PC-3 (cell line): Measurements from ENCODE around the gene LTB. TPM values are rescaled to one million over a fixed set of nuclear protein-coding genes. Genes with fewer than 3 reads are reported as not detected.

ENCODE experiments used
- ATAC-seq: fragments of 200-7000 bp; cut with Tn5 transposase; 2 replicates; pipeline ENCODE4 v1.9.1; 2020; ENCODE audit warnings: mild to moderate bottlenecking, moderate library complexity
- BruUV-seq: library from RNA; stranded (reverse); fragments of 400-500 nt; replicated peaks from 2 replicates; lab custom pipeline; 2021; lab: Mats Ljungman, UMichigan
- CTCF ChIA-PET: fragments of 300-600 bp; sonication (Branson Sonifier 250); formaldehyde crosslinking; loops from one replicate; lab custom pipeline; 2022; ENCODE audit warnings: antibody characterized with exemption; lab: Charles Lee
- POLR2A ChIA-PET: fragments of 300-600 bp; sonication (Branson Sonifier 250); formaldehyde crosslinking; loops from one replicate; lab custom pipeline; 2022; ENCODE audit warnings: antibody characterized with exemption; ENCODE audit not compliant: unreplicated experiment; lab: Charles Lee
- DNase-seq: peaks from one replicate; pipeline ENCODE4 v3.0.0-alpha.2; 2015
- H2AFZ ChIP-seq: fragments of 300-600 bp; sonication (generic); 2 replicates; pipeline ENCODE4 v1.6.0; 2016; ENCODE audit warnings: antibody characterized with exemption, low read length
- H3F3A ChIP-seq: fragments of 300-600 bp; sonication (generic); one replicate; pipeline ENCODE4 v1.6.0; 2017; ENCODE audit warnings: antibody characterized with exemption, low read length, control low read depth, mild to moderate bottlenecking; ENCODE audit not compliant: unreplicated experiment
- H3K27ac ChIP-seq: fragments of 300-600 bp; sonication (generic); 2 replicates; pipeline ENCODE4 v1.5.1; 2016; ENCODE audit warnings: mild to moderate bottlenecking, low read length
- H3K27me3 ChIP-seq: fragments of 300-600 bp; sonication (generic); 2 replicates; pipeline ENCODE4 v1.6.1; 2016; ENCODE audit warnings: low read length, mixed read lengths
- H3K36me3 ChIP-seq: fragments of 300-600 bp; sonication (generic); 2 replicates; pipeline ENCODE4 v1.6.1; 2016; ENCODE audit warnings: low read depth, mixed run types, low read length, mixed read lengths
- H3K4me1 ChIP-seq: fragments of 300-600 bp; sonication (generic); 2 replicates; pipeline ENCODE4 v1.5.1; 2016; ENCODE audit warnings: low read length; ENCODE audit not compliant: insufficient read depth
- H3K4me2 ChIP-seq: fragments of 300-600 bp; sonication (generic); 2 replicates; pipeline ENCODE4 v1.6.0; 2016; ENCODE audit warnings: low read length
- H3K4me3 ChIP-seq: fragments of 300-600 bp; sonication (generic); 2 replicates; pipeline ENCODE4 v1.5.1; 2016; ENCODE audit warnings: mild to moderate bottlenecking, low read length, mixed read lengths
- H3K79me2 ChIP-seq: fragments of 300-600 bp; sonication (generic); 2 replicates; pipeline ENCODE4 v1.6.1; 2017; ENCODE audit warnings: low read length, mixed read lengths
- H3K9ac ChIP-seq: fragments of 300-600 bp; sonication (generic); 2 replicates; pipeline ENCODE4 v1.6.0; 2016; ENCODE audit warnings: mild to moderate bottlenecking, low read length
- H3K9me2 ChIP-seq: fragments of 300-600 bp; sonication (generic); replicated peaks from 2 replicates; pipeline ENCODE4 v1.6.1; 2016; ENCODE audit warnings: mixed run types, low read length, mixed read lengths
- H3K9me3 ChIP-seq: fragments of 300-600 bp; sonication (generic); 2 replicates; pipeline ENCODE4 v1.6.1; 2016; ENCODE audit warnings: low read length, mixed read lengths
- H4K20me1 ChIP-seq: fragments of 300-600 bp; sonication (generic); 2 replicates; pipeline ENCODE4 v1.6.1; 2016; ENCODE audit warnings: low read length, mixed read lengths
- CTCF ChIP-seq: fragments of 300-600 bp; sonication (generic); conservative IDR thresholded peaks from 2 replicates; pipeline ENCODE4 v1.5.1; 2017; ENCODE audit warnings: antibody characterized with exemption, low read depth, mild to moderate bottlenecking, low read length
- EZH2 ChIP-seq: fragments of 300-600 bp; sonication (generic); IDR thresholded peaks from one replicate; pipeline ENCODE4 v1.6.1; 2017; ENCODE audit warnings: antibody characterized with exemption, mild to moderate bottlenecking, low read length; ENCODE audit not compliant: unreplicated experiment
- EZH2phosphoT487 ChIP-seq: fragments of 300-600 bp; sonication (generic); IDR thresholded peaks from 2 replicates; pipeline ENCODE4 v1.6.1; 2018; ENCODE audit warnings: mild to moderate bottlenecking, antibody characterized with exemption, low read length, borderline replicate concordance
- intact Hi-C: fragments of 100-400 bp; cut with micrococcal nuclease; formaldehyde crosslinking; loops from 2 replicates; pipeline ENCODE4 v1.9.0; 2023
- total RNA-seq: library from RNA; depleted of rRNA; stranded (reverse); fragments of >200 nt; gene quantifications from 2 replicates; pipeline ENCODE4 v1.2.3, GENCODE V29; 2014

Gene LTB
- total RNA-seq, 1 experiment from 2014 or later, result 1.5 TPM

GRCh38 chr6:31624070-31624469 is 41.8 kb upstream of the LTB start:
- Histone ChIP-seq H3K79me2 (peaks cover 52% of the 10 kb centered on the region), H3K9me3 (no peaks in the 10 kb centered on the region), H3K4me1 (peaks cover 17% of the 10 kb centered on the region), H3K36me3 (peaks cover 55% of the 10 kb centered on the region), H4K20me1 (peaks cover 24% of the 10 kb centered on the region), H2AFZ (no peak overlapping the region), H3K4me3 (no peak overlapping the region), H3F3A (no peaks in the 10 kb centered on the region), H3K27me3 (no peaks in the 10 kb centered on the region), H3K27ac (no peak overlapping the region), H3K4me2 (no peak overlapping the region), H3K9me2 (no peaks in the 10 kb centered on the region), H3K9ac (no peak overlapping the region)
- intact Hi-C loops, result no loop called here
- no TSS peak for BruUV-seq
- ChIA-PET POLR2A (no interaction called here), CTCF (no interaction called here)
- ATAC-seq (no peak), DNase-seq (no peak)
- TF ChIP-seq EZH2 (no peak), CTCF (no peak), EZH2phosphoT487 (no peak)

- CTCF ChIA-PET, result no interaction called here
These were observed 40.5 kb upstream of the LTB start for GRCh38 chr6:31622684-31623091.

More at GRCh38 chr6:31622684-31623091, 40.5 kb upstream of the LTB start:
- H3K9me3 ChIP-seq, result no peaks in the 10 kb centered on the region
- POLR2A ChIA-PET, result interaction anchor here (0.5 kb wide), 1 partner anchor 29 kb away, joined by 4 read pairs; no protein-coding TSS in a partner anchor
- intact Hi-C loops, result no loop called here
- H3K9ac ChIP-seq, result peak overlapping the region; percentile 99
- H3K36me3 ChIP-seq, result peaks cover 42% of the 10 kb centered on the region
- H3F3A ChIP-seq, result no peaks in the 10 kb centered on the region
- peaks cover 24% of the 10 kb centered on the region for H4K20me1 ChIP-seq
- peaks cover 52% of the 10 kb centered on the region for H3K79me2 ChIP-seq
- BruUV-seq, result no TSS peak
- no peaks in the 10 kb centered on the region for H3K9me2 ChIP-seq
- no peak for ATAC-seq
- H3K27me3 ChIP-seq, result no peaks in the 10 kb centered on the region
- H2AFZ ChIP-seq, result no peak overlapping the region
- TF ChIP-seq EZH2 (no peak), EZH2phosphoT487 (no peak), CTCF (no peak)
- H3K4me3 ChIP-seq, result peak overlapping the region; percentile 99
- peak overlapping the region; percentile 79 for H3K27ac ChIP-seq
- peak overlapping the region; percentile 98 for H3K4me2 ChIP-seq
- DNase-seq, result peak; percentile 60
- H3K4me1 ChIP-seq, result peaks cover 17% of the 10 kb centered on the region
